Osteoblast (primary cell): Measurements from ENCODE around the gene RPUSD1. TPM values are rescaled to one million over a fixed set of nuclear protein-coding genes. Genes with fewer than 3 reads are reported as not detected.

ENCODE experiments used
- DNase-seq: peaks from one replicate; pipeline ENCODE4 v3.0.0; 2011; ENCODE audit warnings: low spot score, mixed read lengths; ENCODE audit not compliant: insufficient read length; ENCODE audit errors: missing footprints
- H2AFZ ChIP-seq: 2 replicates; pipeline ENCODE4 v1.6.0; 2011; ENCODE audit warnings: mild to moderate bottlenecking, low read length
- H3K27ac ChIP-seq: 2 replicates; pipeline ENCODE4 v1.5.1; 2011; ENCODE audit warnings: mild to moderate bottlenecking, low read depth, low read length, moderate library complexity
- H3K27me3 ChIP-seq: 2 replicates; pipeline ENCODE4 v1.6.0; 2012; ENCODE audit warnings: mild to moderate bottlenecking, control low read depth, inconsistent platforms, low read length, moderate library complexity; ENCODE audit not compliant: insufficient read depth
- H3K36me3 ChIP-seq: 2 replicates; pipeline ENCODE4 v1.5.1; 2011; ENCODE audit warnings: mild to moderate bottlenecking, low read length, control low read depth, moderate library complexity; ENCODE audit not compliant: insufficient read depth
- H3K4me1 ChIP-seq: 2 replicates; pipeline ENCODE4 v1.5.1; 2011; ENCODE audit warnings: mild to moderate bottlenecking, low read length, control low read depth, moderate library complexity; ENCODE audit not compliant: insufficient read depth
- H3K4me2 ChIP-seq: 2 replicates; pipeline ENCODE4 v1.6.0; 2011; ENCODE audit warnings: mild to moderate bottlenecking, low read length; ENCODE audit not compliant: insufficient read depth
- H3K4me3 ChIP-seq: fragments of 200-600 bp; sonication (generic); 3 replicates; pipeline ENCODE4 v1.5.1; 2012; ENCODE audit warnings: mild to moderate bottlenecking, low read length, inconsistent platforms; ENCODE audit not compliant: insufficient read depth
- H3K79me2 ChIP-seq: 2 replicates; pipeline ENCODE4 v1.6.0; 2012; ENCODE audit warnings: mild to moderate bottlenecking, low read length, control low read depth, inconsistent platforms; ENCODE audit not compliant: insufficient read depth
- H3K9me3 ChIP-seq: 2 replicates; pipeline ENCODE4 v1.5.1; 2011; ENCODE audit warnings: low read depth, low read length, control low read depth
- H4K20me1 ChIP-seq: 2 replicates; pipeline ENCODE4 v1.6.0; 2012; ENCODE audit warnings: mild to moderate bottlenecking, low read length, control low read depth; ENCODE audit not compliant: insufficient read depth
- total RNA-seq: library from RNA; depleted of rRNA; stranded (reverse); fragments of >200 nt; gene quantifications from 2 replicates; pipeline ENCODE4 v1.2.3, GENCODE V29; 2012
- TF ChIP-seq, protein P1 (sequence below): IDR thresholded peaks from 2 replicates; pipeline ENCODE4 v1.5.1; 2011; ENCODE audit warnings: mild to moderate bottlenecking, low read depth, low read length, moderate library complexity; ENCODE audit errors: extremely low read depth

Gene RPUSD1
- total RNA-seq, 1 donor = 28.2 TPM

DNA sequence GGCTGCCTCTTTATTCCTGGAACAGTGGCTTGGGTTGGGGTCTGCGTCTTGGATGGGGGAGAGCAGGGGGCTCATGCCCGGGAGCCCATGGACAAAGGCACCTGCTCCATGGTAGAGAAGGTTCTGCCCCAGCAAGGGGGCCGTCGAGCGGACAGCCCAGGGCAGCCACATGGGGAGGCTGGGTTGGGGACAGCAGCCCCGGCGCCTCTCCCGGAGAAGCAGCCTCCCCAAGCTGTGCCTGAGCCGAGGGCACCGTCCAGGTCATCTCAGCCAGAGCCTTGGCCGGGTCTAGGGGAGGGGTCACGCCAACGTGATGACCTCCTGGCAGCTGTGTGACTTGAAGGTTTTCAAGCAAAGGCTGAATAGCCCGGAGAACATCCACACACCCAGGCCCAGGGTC lies 45.2 kb upstream of the RPUSD1 start:
- no peak overlapping the region for H3K4me3 ChIP-seq
- DNase-seq = no peak
- H3K79me2 ChIP-seq = no peaks in the 10 kb centered on the region
- no peak overlapping the region for H3K4me2 ChIP-seq
- no peaks in the 10 kb centered on the region for H4K20me1 ChIP-seq
- TF ChIP-seq, protein P1, sequence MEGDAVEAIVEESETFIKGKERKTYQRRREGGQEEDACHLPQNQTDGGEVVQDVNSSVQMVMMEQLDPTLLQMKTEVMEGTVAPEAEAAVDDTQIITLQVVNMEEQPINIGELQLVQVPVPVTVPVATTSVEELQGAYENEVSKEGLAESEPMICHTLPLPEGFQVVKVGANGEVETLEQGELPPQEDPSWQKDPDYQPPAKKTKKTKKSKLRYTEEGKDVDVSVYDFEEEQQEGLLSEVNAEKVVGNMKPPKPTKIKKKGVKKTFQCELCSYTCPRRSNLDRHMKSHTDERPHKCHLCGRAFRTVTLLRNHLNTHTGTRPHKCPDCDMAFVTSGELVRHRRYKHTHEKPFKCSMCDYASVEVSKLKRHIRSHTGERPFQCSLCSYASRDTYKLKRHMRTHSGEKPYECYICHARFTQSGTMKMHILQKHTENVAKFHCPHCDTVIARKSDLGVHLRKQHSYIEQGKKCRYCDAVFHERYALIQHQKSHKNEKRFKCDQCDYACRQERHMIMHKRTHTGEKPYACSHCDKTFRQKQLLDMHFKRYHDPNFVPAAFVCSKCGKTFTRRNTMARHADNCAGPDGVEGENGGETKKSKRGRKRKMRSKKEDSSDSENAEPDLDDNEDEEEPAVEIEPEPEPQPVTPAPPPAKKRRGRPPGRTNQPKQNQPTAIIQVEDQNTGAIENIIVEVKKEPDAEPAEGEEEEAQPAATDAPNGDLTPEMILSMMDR = no peak
- peaks cover 6% of the 10 kb centered on the region for H3K27me3 ChIP-seq
- H3K36me3 ChIP-seq = no peaks in the 10 kb centered on the region
- no peak overlapping the region for H2AFZ ChIP-seq
- no peak overlapping the region for H3K27ac ChIP-seq
- H3K4me1 ChIP-seq = no peaks in the 10 kb centered on the region
- peaks cover 3% of the 10 kb centered on the region for H3K9me3 ChIP-seq

DNA sequence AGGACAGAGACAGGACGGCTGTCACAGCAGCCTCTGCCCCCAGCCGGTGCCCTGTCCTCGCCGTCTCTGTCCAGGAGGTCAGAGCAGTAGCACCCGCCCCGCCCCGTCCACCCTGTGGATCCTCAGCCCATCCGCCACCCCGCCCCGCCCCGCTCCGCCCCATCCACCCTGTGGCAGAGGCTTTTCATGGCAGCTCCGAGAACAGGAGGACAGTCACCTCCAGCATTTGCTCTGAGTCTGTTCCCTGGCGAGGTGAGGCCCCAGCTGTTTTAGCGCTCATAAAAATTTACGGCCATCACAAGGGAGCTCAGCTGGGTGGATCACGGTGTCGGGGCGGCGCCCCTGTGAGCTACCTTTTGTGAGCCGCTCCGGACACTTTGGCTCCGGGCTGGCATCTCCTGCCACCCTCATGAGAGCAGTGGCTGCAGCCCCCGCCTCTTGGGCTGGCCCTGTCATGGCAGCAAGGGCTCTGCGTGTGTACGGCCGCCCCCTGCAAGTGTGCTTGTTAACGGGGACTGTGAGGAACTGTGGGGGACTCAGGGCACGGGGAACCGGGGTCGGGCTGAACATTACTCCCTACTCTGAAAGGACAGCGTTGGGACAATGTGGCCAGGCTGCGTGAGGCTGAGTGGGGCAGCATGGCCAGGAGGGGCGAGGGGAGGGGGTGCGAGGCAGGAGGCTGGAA lies 44.6 kb upstream of the RPUSD1 start:
- H3K9me3 ChIP-seq = peaks cover 3% of the 10 kb centered on the region
- DNase-seq = no peak
- TF ChIP-seq, protein P1 = no peak

DNA sequence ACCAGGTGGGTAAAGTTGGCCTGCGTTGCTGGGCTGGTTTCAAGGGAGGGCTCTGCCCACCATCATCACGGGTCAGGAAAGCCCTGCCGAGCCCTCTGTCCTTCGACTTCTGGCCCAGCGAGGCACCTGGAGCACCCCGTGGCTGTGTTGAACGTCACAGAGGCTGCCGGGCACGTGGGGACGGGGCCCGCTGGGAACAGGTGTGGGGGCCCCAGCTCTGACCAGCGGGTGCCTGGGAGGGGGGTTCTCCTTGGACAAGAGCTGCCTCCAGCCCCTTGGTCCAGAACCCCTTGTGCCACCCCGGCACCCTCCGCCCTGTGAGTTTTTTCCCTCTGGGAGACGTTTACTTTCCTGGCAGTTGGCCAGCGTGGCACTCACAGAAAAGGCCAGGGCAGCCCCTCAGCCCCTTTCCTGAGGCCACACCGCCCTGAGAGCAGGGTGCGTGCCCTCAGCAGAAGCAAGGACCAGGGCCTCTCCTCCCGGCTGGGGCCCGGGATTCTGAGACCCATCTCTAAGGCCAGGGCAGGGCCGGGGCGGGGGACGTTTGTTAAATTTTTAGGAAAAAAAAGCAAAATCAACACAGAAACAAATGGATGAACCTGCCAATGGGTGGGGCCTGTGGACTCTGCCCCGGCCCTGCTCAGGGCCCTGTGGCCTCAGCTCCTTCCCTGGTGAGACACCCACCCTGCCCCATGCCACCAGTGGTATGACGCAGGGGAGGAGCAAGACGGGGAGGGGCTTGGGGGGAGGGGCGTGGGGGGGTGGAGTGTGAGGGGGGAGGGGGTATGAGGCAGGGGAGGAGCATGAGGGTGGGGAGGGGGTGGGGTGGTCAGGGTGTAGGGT lies 43.6 kb upstream of the RPUSD1 start:
- peaks cover 2% of the 10 kb centered on the region for H3K9me3 ChIP-seq
- TF ChIP-seq, protein P1 = no peak
- no peak overlapping the region for H2AFZ ChIP-seq
- H3K27me3 ChIP-seq = peaks cover 6% of the 10 kb centered on the region
- H3K36me3 ChIP-seq = no peaks in the 10 kb centered on the region
- no peak overlapping the region for H3K27ac ChIP-seq
- no peak overlapping the region for H3K4me3 ChIP-seq
- no peaks in the 10 kb centered on the region for H3K79me2 ChIP-seq
- no peaks in the 10 kb centered on the region for H3K4me1 ChIP-seq
- H3K4me2 ChIP-seq = no peak overlapping the region
- H4K20me1 ChIP-seq = no peaks in the 10 kb centered on the region
- DNase-seq = no peak

More for the DNA sequence above, 44.6 kb upstream of the RPUSD1 start:
- Histone ChIP-seq H3K27ac (no peak overlapping the region), H3K4me2 (no peak overlapping the region), H4K20me1 (no peaks in the 10 kb centered on the region), H3K27me3 (peaks cover 6% of the 10 kb centered on the region), H3K4me1 (no peaks in the 10 kb centered on the region), H2AFZ (no peak overlapping the region), H3K36me3 (no peaks in the 10 kb centered on the region), H3K4me3 (no peak overlapping the region), H3K79me2 (no peaks in the 10 kb centered on the region)

DNA sequence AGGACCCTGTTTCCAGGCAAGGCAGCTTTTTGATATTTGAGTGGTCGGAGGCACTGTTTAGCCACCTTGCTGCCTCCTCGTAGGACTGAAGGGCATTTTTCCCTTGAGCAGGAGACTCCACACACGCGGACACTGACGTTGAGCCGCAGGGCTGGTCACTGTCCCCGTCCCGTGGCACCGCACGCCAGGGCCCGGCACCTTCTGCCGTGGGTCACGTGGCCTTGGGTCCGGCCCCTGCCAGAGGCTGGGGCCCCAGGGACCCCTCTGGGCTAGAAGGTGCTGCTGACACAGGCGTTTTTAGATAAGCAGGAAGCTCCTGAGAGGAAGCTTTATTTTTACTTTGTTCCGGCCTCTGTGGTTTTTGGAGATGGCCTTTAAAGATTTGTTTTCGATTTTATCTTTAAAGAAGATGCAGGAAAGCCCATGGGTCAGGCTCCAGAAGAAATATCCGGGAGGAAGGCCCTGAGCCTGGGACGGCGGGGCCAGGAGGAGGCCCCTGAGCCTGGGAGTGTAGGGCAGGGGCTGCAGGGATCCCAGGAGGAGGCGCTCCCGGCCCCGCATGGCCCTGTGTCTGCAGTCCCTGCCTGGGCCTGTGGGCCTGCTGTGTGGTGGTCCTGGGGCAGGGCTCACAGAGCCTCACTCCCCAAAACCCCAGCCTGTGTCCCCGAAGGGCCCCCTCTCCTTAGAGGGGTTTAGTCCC lies 42.8 kb upstream of the RPUSD1 start:
- H3K27ac ChIP-seq = no peak overlapping the region
- H3K4me3 ChIP-seq = no peak overlapping the region
- no peak overlapping the region for H3K4me2 ChIP-seq
- no peaks in the 10 kb centered on the region for H3K4me1 ChIP-seq
- no peaks in the 10 kb centered on the region for H3K79me2 ChIP-seq
- no peaks in the 10 kb centered on the region for H3K36me3 ChIP-seq
- DNase-seq = no peak
- H4K20me1 ChIP-seq = no peaks in the 10 kb centered on the region
- H3K27me3 ChIP-seq = peaks cover 7% of the 10 kb centered on the region
- no peak overlapping the region for H2AFZ ChIP-seq
- TF ChIP-seq, protein P1 = no peak
- H3K9me3 ChIP-seq = no peaks in the 10 kb centered on the region
